ENCODE measurements around the gene SH3TC2. TPM values are rescaled to one million over a fixed set of nuclear protein-coding genes. Genes with fewer than 3 reads are reported as not detected.

SH3TC2 gene
- total RNA-seq, result 1.2 and 1.4 TPM in 2 replicates

DNA sequence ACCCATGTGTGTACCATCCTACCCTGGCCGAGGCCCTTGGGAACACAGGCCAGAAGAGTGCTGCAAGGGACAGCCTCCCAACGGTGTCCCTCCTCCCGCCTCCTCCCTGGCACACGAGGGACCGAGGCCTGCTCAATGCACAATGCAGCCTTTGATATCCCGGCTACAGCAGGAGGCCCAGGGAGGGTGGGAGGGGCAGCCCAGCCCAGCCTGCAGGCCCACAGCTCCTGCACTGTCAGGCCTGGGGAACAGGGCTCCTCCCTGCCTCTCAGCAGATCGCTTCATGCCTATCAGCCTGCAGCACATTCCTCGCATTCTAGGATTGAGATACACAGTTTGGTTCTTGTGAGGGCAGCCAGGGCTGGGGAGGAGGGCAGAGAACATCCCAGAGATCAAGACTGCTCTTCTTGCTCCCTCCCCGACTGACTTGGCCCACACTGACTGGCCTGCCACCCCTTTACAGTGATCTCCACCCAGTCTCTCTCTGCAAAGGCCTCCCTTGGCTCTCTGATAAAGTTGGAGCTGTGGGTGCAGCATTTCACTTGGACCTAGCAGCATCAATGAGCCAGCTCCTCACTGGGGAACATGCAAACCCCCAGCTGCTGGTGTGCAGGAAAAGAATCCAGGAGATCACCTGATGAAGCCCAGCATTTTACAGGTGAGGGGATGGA is at the start of gene SH3TC2:
TSS of gene SH3TC2 (minus strand) at position 46 of the 671 bp plus-strand sequence. CDS start at position 6, 40 bp downstream.

Other genes starting within 250 kb of the SH3TC2 start
- gene ADRB2, start 236.5 kb downstream of the SH3TC2 start, total RNA-seq, result under 0.01 TPM in 1 of 2 replicates, not detected in the other
- gene ABLIM3, start 78.4 kb upstream of the SH3TC2 start, total RNA-seq, result 42.9 and 47.0 TPM in 2 replicates
- gene AFAP1L1, start 208.8 kb upstream of the SH3TC2 start, total RNA-seq, result 5.1 and 11.2 TPM in 2 replicates